Left hindlimb (tissue), 1 donor: ENCODE results near the gene GINS1.

Source experiments
- DNase-seq: peaks from one replicate; pipeline ENCODE4 v3.0.0-alpha.2; 2018

Gene GINS1

GRCh38 chr20:25478889-25479568, 71.6 kb downstream of the GINS1 start:
- no peak for DNase-seq

DNA sequence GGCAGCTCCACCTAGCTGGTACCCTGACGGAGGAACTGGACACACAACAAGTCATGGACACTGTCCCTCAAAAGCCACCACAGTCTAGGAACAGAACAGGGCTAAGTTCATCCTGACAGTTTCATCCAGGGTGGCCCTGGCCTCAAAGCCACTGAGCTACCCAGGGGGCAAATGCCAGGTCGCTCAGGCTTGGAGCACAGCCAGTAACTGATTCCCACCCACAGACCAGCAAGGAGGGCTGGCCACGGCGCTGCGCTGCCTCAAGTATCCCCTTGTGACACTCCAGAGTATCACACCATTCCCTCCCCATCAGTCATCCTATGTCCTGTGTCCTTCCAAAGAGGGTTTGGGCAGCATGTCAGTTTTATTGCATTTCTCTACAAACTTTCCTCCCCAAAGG, 72.2 kb downstream of the GINS1 start:
- no peak for DNase-seq

DNA sequence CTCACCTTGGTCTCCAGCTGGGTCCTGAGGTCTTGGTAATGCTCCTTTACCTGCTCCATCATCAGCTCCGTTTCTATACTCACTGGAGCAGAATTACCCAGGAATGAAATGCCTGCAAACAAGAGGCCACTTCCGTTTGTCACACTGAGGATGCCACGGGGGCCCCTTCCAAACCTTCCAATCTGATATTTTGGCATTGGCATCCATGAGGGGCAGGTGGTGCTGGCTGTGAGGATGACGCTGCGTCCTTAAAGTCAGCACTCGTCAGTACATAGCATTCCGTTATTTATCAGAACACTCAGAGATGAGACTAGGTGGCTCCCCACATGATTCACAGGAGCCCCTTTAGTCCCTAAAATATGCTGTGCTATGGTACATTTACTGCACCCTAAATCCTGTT, 72.7 kb downstream of the GINS1 start:
- no peak for DNase-seq

GRCh38 chr20:25480797-25481196, 73.3 kb downstream of the GINS1 start:
- DNase-seq = no peak

DNA sequence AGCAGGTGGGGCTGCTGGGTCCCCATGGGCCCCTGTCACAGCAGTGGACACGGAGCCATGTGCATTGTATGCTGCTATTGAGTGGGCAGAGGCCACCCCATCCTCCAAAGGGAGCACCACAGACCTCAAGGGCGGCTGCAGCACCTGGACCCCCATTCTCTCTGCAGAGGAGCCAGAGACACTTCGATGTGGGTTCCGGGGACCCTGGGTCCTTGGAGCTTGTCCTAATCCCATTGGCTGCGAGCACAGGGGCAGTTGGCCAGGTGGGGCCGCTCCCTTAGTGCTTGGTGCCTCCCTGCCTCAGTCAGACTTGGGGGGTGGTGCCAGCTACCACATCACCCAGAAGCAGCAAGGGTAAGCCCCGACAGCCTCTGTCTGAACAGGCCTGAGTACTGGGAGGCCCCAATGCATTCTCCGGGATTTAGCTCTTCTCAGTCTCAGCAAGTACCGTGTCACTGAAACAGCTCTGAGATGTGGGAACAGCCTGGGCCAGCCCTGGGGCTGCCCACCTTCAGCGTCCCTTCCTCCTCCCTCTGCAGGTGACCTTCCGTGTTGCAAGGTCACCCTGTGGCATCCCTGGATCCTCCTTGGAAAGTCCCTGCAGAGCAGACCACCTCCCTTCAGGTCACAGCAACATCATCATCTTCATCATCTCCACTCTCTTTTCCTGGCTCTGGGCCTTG, 73.9 kb downstream of the GINS1 start:
- DNase-seq = peak; percentile 21

GRCh38 chr20:25481918-25482253, 74.4 kb downstream of the GINS1 start:
- peak; percentile 18 for DNase-seq

DNA sequence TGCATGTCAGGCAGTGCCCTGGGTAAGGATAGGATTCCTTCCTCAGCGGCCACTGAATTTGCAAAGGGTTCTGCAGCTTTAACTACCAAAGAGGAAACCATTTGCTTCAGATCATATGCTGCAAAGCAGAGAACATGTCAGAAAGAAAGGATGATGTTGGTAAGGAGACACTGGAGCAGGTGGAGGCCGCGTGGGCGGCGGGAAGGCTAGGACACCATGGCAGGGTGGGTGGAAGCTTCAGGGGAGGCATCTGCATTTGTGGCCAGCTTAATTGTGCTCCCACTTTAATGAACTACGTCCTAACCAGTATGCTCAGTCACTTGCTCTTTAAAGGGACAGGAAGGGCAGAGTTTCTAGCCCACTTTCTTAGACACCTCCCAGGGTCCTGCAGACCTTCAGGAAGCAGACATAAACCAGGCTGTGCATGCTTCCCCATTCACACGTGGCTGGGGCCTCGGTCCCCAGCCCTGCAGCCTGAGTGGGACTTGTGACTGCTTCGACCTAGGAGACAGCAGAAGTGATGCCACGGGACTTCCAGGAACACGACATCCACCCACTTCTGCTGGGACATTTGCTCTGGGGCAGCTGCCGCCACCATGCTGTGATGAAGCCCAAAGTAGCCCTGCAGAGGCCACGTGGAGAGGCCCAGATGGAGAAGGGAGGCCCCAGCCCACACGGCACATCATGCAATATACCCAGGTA, 76.1 kb downstream of the GINS1 start:
- no peak for DNase-seq

GRCh38 chr20:25484224-25484846, 76.9 kb downstream of the GINS1 start:
- no peak for DNase-seq

DNA sequence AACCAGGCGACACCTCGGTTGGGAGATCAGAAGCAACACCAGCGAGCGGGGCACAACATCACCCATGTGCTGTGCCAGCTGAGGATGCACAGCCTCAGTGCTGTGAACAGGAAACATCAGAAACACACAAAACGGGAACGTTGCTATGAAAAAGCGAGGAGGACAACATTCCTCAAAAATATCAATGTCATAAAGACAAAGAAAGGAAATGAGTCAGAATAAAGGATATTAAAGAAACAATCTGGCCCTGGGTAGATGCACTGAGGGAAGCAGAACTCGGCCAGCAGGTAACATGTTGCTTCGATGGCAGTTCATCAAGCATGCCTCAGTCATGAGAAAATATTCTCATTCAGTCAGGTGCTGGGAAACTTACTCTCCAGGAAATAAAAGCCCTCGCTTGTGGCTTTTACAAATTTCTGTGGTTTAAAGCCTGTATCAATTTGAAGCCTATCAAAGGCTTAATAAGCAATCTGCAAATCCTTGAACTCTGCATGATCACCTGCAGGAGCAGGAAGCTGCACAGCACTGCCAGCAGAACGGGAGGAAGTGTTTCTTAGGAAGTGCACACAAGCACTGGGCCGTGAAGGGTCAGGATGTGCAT, 77.5 kb downstream of the GINS1 start:
- DNase-seq = no peak

DNA sequence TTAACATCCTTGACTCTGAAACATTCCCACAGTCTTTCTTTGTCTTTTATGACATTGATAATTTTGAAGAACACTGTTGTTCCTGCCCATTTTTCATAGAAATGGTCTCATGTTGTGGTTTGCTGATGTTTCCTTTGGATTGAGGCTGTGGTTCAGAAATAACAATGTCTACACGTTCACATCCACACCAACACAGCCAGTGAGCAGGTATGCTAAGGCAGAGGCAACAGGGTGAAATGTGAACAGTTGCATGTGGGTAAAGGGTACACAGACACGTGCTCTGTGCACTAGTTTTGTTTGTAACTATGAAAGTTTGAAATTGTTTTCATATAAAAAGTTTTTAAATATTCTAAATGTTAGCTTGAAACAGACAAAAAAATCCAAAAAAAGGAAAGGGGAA, 78.4 kb downstream of the GINS1 start:
- DNase-seq = no peak

DNA sequence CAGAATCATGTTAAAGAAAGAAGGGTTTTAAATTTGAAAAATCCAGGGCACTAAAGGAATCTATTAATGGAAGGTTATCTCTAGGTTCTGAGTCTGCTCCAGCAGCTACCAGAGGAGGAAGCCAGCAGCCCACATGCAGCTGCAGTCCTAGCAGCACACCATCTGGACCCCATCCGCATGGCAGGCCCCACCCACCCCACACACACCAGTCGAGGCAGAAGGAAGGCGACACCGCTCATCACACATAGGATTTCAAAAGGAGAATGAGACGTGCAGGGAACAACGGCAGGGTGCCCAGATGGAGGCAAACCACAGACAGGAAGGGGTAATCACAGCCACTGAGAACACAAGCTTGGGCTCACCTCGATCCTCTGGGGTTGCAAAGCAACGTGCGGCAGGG, 78.9 kb downstream of the GINS1 start:
- DNase-seq = no peak

- no peak for DNase-seq
Measured at GRCh38 chr20:25487306-25487705, 79.8 kb downstream of the GINS1 start.

DNA sequence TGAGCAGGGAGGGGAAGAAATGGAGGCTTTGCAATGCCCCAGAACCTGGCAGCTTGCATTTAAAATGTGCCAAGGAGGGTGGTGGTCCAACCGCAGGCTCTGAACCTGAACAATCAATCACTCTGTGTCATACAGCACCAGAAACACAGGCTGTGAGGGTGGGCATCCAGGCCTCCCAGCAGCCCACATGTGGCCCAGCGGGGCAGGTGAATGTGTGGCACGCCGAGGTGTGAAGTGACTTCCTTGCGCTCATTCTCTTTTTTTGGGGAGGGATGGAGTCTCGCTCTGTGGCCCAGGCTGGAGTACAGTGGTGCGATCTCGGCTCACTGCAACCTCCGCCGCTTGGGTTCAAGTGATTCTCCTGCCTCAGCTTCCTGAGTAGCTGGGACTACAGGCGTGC, 80.5 kb downstream of the GINS1 start:
- no peak for DNase-seq

- no peak for DNase-seq
Measured at GRCh38 chr20:25489221-25489871, 81.9 kb downstream of the GINS1 start.

DNA sequence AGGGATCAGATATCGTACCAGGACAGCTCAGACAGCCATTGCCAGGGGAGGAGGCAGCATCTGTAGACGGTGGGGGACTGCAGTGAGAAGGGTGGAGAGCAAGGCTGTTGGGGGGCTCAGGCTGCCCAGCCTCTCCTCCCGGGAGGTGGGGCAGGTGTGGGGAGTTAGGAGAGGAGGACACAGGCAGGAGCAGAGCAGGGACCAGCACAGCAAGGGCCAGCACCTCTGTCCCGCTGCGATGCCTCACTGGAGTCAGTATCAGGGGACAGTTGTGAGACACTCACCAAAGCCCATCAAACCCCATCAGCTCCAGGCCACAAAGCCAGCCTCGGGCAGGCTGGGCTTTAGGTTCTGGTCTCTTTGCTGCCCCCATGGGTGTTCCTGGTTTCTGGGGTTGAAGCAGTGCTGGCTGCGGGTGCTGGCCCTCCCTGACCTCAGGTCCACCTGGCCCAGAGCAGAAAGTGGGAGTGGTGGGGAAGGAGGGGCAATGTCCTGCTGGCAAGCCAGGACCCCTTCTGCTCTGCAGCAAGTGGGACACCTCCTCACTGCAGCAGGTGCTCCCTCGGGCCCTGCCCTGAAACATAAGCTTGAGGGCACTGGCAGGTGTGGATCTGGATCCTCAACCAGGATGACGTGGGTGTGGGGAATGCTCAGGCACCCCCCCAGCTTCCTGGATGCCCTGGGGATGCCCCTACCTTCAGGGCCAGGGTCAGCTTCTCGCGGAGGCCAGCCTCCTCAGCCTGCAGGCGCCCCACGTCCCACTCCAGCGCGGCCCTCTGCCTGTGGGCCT, 83.4 kb downstream of the GINS1 start:
- no peak for DNase-seq

DNA sequence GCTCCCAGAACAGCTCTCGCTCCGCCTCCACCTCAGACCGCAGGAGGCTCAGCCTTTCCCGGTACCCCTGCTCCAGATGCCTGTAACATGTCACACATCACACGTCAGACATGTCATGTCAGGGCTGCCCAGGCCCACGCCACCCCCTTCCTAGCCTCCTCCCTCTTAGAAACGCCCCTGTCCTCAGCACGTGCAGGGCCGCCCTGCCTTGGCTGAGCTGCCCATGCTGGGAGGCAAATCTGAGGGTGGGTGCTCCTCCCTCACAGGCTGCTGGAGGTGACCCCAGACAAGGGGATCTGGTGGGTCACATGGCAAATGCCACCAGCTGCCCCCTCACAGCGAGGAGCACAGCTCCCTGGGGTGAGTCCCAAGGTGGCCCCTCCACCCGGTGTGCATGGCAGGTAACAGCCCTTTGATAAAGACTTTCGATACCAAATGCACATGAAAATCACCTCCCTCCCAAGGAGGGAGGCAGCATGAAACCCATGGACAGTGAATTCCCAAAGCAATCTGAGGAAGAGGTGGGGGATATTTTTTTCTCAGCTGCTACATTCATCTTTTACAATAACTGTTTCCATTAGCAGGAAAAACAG, 84.1 kb downstream of the GINS1 start:
- DNase-seq = no peak

DNA sequence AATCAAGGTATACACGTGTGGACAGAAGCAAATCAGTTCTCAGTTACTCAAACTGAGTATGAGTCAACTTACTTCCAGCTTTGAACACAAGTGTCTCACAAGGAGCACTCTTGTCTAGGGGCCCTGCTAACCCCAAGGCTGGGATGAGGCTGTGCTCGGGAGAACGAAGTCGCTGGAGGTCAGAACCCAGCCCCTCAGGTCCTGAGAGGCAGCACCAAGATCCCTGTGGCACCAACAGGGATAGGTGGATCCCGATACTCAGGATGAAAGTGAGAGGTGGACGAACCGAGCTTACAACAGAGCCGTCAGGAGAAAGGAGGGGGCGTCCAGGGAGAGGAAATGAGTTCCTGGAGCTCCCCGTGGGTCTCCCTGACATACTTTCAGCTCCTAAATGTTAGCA, 85.7 kb downstream of the GINS1 start:
- DNase-seq = no peak

GRCh38 chr20:25493748-25494505, 86.5 kb downstream of the GINS1 start:
- DNase-seq = no peak

GRCh38 chr20:25494506-25495188, 87.2 kb downstream of the GINS1 start:
- DNase-seq = no peak

GRCh38 chr20:25495189-25495824, 87.8 kb downstream of the GINS1 start:
- no peak for DNase-seq
